Chondrocyte (in vitro differentiated cells): ENCODE data around the gene MEIS1. TPM values are rescaled to one million over a fixed set of nuclear protein-coding genes. Genes with fewer than 3 reads are reported as not detected.

ENCODE experiments used
- DNase-seq: peaks from one replicate; pipeline ENCODE4 v3.0.0; 2021; ENCODE audit warnings: mixed read lengths, low spot score
- H3K27ac Mint-ChIP-seq: one replicate; pipeline ENCODE4 v1.8.0; 2021; ENCODE audit warnings: mild to moderate bottlenecking, moderate library complexity, mixed read lengths; ENCODE audit not compliant: unreplicated experiment
- H3K27me3 Mint-ChIP-seq: 2 replicates; pipeline ENCODE4 v1.8.0; 2021; ENCODE audit warnings: low read depth, mixed read lengths
- H3K36me3 Mint-ChIP-seq: 2 replicates; pipeline ENCODE4 v1.8.0; 2021; ENCODE audit warnings: low read depth, mixed read lengths
- H3K4me1 Mint-ChIP-seq: 2 replicates; pipeline ENCODE4 v1.8.0; 2021; ENCODE audit warnings: low read depth, mild to moderate bottlenecking, mixed read lengths
- H3K4me3 Mint-ChIP-seq: one replicate; pipeline ENCODE4 v1.8.0; 2021; ENCODE audit warnings: mild to moderate bottlenecking, moderate library complexity, mixed read lengths; ENCODE audit not compliant: unreplicated experiment
- H3K9me3 Mint-ChIP-seq: 2 replicates; pipeline ENCODE4 v1.8.0; 2021; ENCODE audit warnings: low read depth, mixed read lengths
- CTCF ChIP-seq: fragments of 200-600 bp; sonication (generic); IDR thresholded peaks from 2 replicates; pipeline ENCODE4 v1.5.0; 2021; ENCODE audit warnings: antibody characterized with exemption, mild to moderate bottlenecking, moderate library complexity
- total RNA-seq: library from RNA; stranded (reverse); gene quantifications from 3 replicates; pipeline ENCODE4 v1.2.1, GENCODE V29; 2021

Gene MEIS1
- total RNA-seq, 1 donor from 2014 or later, result 18.5 TPM

- Mint-ChIP-seq H3K27ac (no peak overlapping the region), H3K27me3 (peaks cover 13% of the 10 kb centered on the region), H3K4me3 (no peak overlapping the region), H3K9me3 (no peaks in the 10 kb centered on the region), H3K36me3 (peaks cover 10% of the 10 kb centered on the region), H3K4me1 (no peaks in the 10 kb centered on the region)
- TF ChIP-seq CTCF, result no peak
- DNase-seq, result no peak
Measured at GRCh38 chr2:66446941-66447340, 12.0 kb downstream of the MEIS1 start.

GRCh38 chr2:66447677-66448076 lies 12.8 kb downstream of the MEIS1 start:
- H3K27ac Mint-ChIP-seq, result no peak overlapping the region
- H3K4me1 Mint-ChIP-seq, result no peaks in the 10 kb centered on the region

GRCh38 chr2:66448136-66448991 lies 13.4 kb downstream of the MEIS1 start:
- Mint-ChIP-seq H3K9me3 (no peaks in the 10 kb centered on the region), H3K36me3 (peaks cover 10% of the 10 kb centered on the region), H3K27me3 (peaks cover 11% of the 10 kb centered on the region), H3K4me1 (no peaks in the 10 kb centered on the region), H3K4me3 (no peak overlapping the region), H3K27ac (no peak overlapping the region)
- TF ChIP-seq CTCF, result no peak
- no peak for DNase-seq

More at GRCh38 chr2:66447677-66448076, 12.8 kb downstream of the MEIS1 start:
- no peak overlapping the region for H3K4me3 Mint-ChIP-seq
- peaks cover 10% of the 10 kb centered on the region for H3K36me3 Mint-ChIP-seq
- no peak for TF ChIP-seq CTCF
- no peaks in the 10 kb centered on the region for H3K9me3 Mint-ChIP-seq
- peaks cover 12% of the 10 kb centered on the region for H3K27me3 Mint-ChIP-seq
- no peak for DNase-seq

GRCh38 chr2:66452214-66452613 lies 17.3 kb downstream of the MEIS1 start:
- Mint-ChIP-seq H3K4me3 (no peak overlapping the region), H3K27ac (no peak overlapping the region), H3K9me3 (no peaks in the 10 kb centered on the region), H3K36me3 (peaks cover 3% of the 10 kb centered on the region), H3K27me3 (peaks cover 1% of the 10 kb centered on the region), H3K4me1 (no peaks in the 10 kb centered on the region)
- no peak for TF ChIP-seq CTCF
- DNase-seq, result no peak

- Mint-ChIP-seq H3K9me3 (no peaks in the 10 kb centered on the region), H3K27ac (no peak overlapping the region), H3K27me3 (peaks cover 1% of the 10 kb centered on the region), H3K4me1 (no peaks in the 10 kb centered on the region), H3K36me3 (peaks cover under 1% of the 10 kb centered on the region), H3K4me3 (no peak overlapping the region)
- DNase-seq, result no peak
- TF ChIP-seq CTCF, result no peak
Measured at GRCh38 chr2:66452917-66453316, 18.0 kb downstream of the MEIS1 start.
